ENCODE data around the gene AP2B1.
"Not testable (repeated sequence)": the region's sequence is repeated elsewhere in the genome, so short reads cannot be mapped to it uniquely, and the experiment has no call there.

The AP2B1 gene

DNA sequence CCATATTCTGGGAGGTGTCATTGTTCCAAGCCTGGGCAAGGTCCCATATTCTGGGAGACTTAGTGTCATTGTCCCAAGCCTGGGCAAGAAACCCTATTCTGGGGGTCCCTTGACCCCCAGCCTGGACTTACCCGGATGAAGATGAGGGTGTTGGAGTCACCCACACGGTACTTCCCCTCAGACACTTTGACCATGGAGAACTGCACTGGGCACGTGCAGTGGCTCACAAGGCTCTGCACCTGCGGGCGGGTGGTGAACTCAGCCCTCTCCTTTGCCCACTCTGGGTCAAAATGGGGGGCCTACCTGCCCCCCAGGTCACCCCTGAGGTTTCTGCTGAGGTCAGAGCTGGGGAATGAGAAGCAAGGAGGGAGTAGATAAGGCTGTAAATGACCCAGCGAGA is 161.9 kb downstream of the AP2B1 start:
- DNase-seq (ENCODE audit: low read depth), result no peak

DNA sequence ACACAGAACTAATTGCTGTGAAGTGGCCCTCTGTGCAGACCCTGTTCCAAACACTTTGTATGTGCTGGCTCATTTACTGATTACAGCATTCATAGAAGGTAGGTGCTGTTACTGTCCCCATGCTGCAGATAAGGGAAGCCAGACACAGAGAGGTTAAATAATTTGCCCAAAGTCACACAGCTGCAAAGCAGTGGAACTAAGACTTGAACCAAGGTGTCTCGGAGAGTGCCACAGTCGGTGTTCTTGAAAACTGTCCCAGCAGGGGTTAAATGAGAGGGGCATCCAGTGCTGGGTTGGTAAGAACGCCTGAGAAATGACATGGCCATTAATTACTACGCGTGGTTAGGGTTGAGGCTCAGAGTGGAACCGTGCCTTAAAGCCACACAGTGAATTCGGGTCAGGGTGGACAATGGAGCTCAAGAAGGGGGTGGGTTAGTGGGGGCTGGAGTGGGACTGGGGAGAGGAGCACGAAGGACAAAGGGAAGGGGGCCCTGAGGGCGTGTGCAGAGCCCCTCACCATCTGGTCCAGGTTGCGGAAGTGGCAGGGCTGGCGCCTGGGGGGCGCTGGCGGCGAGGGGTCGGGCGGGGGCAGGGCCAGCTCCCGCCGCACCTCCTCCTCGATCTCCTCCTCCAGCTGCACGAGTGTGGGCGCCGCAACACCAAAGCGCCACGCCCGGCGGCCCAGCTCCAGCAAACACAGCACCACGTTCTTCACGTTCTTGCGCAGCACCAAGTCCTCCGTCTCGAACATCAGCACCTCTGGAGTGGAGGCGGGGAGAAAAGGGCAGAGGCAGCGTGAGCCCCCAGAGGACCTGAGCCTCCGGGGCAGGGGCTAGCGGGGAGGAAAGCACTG is 162.7 kb downstream of the AP2B1 start:
- no peak for DNase-seq (ENCODE audit: low read depth)

DNA sequence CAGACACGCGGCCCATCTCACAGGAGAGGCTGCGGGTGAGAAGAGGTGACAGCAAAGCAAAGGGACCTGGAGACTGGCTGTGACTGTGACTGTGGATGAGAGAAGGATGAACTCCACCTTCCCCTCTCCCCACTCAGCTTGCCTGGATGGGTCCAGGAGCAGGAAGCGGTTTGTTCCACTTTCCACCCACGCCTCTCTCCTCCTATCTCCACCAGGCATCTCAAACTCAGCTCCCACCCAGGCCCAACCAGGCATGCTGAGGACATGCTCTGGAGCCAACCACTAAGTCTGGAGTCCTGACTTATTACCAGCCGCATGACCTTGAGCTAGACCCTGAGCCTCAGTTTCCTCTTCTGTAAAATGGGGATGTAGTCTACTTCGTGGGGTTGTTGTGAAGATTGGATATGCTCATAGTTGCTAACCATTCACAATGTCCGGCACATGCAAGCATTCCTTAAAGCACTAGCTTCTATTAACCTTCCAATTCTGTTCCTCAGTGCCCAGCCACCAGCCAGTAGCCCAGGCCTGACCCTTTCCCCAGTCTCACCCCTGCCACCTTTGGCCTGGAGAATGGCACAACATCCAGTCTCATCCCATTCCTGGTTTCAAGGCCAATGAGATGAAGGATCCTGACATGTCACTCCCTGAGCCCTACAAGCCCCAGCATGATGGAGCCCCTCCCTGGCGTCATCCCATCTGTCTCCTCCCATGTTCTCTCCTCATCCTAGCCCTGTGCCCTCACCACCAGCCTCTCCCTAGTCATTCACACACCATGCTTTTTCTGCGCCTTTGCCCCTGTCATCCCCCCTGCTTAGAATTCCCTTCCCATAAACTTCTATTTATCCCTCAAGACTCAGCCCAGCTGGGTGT is 163.6 kb downstream of the AP2B1 start:
- DNase-seq (ENCODE audit: low read depth), result no peak

DNA sequence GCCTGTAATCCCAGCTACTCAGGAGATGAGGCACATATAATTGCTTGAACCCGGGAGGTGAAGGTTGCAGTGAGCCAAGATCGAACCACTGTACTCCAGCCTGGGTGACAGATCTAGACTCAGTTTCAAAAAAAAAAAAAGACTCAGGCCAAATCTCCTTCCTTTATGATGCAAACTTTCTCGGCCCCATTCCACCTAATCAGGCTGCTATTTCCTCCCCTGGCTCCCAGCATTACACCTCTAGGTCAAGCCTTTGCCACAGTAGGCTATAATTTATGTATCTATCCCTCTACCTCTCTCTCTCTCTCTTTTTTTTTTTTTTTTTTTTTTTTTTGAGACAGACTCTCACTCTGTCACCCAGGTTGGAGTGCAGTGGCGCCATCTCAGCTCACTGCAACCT is 164.4 kb downstream of the AP2B1 start:
- DNase-seq (ENCODE audit: low read depth), result not testable (repeated sequence)

DNA sequence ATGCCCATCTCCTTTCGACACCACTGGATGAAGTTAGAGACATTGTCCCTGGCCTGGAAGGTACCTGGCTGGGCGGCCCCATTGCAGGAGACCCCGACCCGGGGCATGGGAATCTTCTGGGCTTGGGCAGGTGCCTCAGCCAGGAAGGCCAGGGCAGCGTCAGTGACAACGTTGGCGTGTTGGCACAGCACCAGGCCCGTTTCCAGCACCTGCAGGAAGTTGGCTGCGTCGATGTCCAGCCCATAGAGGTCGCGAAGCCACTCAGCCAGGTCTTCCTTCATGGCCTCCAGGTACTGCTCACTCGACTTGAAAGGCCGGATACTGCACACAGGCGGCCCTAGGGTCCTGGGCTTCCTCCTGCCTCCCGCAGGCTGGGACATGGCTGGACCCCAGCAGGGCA is 165.3 kb downstream of the AP2B1 start:
- DNase-seq (ENCODE audit: low read depth), result no peak

DNA sequence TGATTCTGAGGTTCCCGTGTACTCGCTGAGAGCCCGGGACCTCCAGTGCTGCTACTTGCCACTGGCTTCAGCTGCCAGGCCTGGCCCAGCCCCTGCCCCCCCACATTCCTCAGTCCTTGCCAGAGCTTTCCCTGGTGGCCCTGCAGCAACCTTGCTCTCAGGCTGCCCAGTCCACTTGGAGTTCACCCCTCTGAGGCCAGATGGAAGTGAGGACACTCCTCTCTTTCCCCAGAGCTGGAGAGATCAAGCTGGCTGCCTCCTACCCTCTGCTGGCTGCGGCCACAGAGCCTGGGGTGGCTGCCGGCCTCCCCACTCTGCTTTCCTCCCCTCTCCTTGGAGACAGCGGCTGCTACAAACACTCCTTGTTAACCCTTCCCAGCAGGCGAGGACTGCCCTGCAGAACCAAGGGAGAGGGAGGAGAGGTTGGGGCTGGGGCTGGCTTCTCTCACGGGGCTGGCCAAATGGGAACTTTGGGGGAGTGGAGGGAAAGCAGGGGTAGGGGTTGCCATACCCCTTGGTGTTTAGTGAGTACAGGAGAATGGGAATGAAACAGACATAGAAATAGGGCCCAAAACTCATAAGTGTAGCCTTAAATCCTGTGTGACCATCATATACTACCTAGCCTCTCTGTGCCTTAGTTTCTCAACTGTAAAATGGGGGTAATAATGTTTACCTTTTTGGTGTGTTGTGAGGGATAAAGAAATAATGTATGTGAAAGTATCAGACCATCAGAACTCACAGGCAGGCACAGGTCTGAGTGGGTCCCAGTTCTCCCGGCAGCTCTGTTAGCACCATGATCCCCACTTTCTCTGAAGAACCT is 166.0 kb downstream of the AP2B1 start, which contains the start of gene GAS2L2:
Gene GAS2L2, minus strand, starts transcription at position 295 of the 820 bp plus-strand sequence. CDS start 389 bp downstream, outside the sequence.
- DNase-seq (ENCODE audit: low read depth), result no peak

DNA sequence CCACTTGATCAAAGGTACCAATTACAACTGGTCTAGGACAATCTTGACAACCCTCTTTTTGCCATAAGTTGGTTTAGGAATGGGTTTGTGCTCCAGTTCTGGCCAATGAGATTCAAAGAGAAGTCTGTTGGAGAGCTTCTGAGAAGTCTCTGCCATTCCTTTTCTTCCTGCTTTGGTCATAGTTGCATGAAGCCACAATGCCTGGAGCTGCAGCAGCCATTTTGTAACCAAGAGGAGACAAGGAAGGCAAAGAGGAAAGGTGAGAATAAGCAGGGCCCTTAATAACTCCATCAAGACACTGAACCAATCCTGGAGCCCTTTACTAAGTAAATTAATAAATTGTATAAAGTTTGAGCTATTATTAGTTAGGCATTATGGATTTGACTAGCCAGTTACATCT is 170.1 kb downstream of the AP2B1 start:
- DNase-seq (ENCODE audit: low read depth), result no peak

DNA sequence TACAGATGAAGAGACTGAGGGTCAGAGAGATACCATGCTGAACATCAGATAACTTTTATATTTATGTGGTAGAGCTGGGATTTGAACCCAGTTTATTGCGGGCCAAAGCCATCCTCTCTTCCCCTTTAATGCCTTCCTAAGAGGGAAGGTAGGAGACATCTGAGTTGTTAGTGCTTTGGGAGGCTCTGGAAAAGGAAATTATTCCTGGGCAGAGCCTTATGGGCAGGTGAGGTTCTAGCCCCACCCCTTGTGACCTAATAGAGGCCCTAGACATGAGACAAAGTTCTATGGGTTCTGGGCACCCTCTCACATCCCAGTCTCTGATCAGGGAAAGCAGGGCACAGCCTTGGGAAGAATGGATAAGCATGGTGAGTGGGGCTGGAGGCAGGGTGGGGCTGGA is 173.5 kb downstream of the AP2B1 start, which contains the start of gene C17orf50:
Gene C17orf50, plus strand, starts transcription at position 301 of the 400 bp plus-strand sequence. Its CDS starts 55 bp downstream, at position 356.
- DNase-seq (ENCODE audit: low read depth), result no peak

DNA sequence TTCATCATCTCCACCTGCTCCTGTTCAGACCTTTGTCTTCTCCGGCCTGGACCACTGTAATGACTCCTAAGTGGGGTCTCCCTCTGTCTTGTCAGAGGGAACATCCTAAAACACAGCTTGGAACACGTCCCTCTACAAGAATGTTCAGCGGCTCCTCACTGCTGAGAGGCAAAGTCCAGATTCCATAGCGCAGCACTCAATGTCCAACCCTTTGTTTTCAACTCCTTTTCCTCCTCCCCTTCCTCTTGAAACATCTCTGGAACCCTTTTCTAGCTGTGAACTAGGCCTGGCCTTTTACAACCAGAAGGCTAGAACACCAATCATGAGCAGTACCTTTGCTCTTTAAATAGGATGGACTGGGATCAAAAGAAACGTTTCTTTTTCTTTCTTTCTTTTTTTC is 174.5 kb downstream of the AP2B1 start:
- no peak for DNase-seq (ENCODE audit: low read depth)

DNA sequence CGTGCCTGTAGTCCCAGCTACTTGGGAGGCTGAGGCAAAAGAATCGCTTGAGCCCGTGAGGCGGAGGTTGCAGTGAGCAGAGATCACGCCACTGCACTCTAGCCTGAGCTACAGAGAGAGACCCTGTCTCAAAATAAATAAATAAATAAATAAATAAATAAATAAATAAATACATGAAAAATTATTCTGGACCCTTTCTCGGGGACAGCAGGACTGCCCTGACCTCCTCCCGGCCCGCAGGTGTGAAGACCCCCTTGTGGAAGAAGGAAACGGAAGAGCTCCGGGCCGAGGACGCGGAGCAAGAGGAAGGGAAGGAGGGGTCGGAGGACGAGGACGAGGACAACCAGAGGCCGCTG is 176.6 kb downstream of the AP2B1 start:
- no peak for DNase-seq (ENCODE audit: low read depth)

DNA sequence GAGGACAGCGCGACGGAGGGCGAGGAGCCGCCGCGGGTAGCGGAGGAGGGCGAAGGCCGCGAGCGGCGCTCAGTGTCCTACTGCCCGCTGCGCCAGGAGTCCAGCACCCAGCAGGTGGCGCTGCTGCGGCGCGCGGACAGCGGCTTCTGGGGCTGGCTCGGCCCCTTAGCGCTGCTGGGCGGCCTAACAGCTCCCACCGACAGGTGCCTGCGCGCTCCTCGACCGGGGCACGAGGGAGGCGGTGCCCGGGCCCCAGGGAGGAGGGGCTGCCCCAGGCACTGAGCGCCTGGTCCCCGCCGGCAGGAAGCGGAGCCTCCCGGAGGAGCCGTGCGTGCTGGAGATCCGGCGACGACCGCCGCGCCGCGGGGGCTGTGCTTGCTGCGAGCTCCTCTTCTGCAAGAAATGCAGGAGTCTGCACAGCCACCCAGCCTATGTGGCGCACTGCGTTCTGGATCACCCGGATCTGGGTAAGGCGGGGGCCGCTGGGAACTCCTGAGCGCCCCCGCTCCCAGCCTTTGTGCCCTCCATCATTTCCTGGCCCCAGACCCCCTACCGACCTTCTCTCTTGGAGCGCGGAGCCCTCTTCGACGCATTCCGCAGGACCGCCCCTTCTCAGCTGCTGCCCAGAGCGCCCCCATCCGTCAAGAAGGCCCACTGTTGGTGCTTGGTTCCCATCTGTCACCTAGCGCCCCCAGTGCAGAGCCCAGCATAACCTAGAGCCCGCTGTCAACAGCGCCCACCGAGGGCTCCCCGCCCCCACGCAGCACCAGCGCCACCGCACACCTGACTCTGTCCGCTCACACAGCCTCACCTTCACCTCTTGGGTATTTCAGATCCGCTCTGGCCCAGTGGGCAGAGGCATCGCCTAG is 177.2 kb downstream of the AP2B1 start:
- peak; percentile 82 for DNase-seq (ENCODE audit: low read depth)

DNA sequence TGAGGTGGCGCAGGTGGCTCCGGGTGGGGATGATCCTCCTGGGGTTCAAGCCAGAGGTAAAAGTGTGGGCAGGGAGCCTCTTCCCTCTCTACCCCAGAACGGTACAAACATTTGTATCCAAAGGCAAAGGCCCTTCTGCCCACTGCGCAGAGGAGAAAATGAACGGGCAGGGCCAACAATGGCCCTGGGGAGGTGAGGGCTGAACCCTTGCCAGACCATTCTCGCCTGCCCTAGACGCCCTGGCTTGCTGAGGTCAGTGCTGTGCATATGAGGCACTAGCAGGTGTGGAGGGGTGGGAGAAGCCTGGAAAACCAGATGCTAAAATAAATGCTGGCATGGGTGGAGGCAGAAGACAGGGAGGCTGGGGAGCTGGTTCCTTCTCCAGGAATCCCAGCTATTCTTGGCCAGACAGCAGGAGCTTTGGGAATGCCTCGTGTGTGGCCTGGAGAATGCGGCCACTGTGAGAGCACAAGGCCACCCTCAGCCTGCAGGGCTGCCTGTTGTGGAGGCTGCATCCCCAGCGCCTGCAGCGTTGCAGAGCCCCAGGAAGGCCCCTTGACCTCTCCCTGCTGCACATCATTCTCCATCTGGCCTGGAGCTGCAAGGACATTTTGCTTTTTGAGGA is 178.1 kb downstream of the AP2B1 start:
- no peak for DNase-seq (ENCODE audit: low read depth)

DNA sequence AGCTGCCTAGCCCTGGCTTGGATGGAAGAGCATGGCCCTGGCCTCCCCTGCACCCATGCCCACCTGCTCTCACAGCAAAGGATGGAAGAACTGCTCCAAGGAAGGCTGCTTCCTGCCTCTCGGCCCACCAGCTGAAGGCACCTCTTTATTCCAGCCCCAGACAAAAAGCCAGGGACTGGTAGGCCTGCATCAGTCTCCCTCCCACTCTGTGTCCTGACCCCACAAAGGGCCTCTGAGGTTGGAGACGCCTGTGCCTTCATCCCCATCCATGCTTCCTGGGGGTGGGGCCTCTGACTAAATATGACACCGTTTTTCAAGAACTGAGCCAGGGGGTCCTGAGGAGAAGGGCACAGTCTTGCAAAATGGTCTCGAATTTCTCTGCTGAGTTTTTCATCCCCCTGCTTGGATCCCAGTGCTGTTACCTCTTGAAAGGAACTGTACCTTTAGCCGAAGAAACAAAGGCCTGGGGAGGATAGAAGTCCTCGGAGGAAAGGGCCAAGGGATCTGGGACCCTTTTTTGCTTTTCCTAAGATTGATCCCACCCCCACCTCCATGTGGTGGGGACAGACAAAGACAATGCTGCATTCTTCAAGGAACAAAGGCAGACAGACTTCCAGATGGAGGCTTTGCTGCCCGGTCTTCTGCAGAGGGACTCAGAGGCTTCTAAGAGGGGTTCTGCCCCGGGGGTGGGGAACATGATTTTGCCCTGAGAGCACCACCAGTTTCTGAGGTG is 178.8 kb downstream of the AP2B1 start:
- DNase-seq (ENCODE audit: low read depth), result no peak

DNA sequence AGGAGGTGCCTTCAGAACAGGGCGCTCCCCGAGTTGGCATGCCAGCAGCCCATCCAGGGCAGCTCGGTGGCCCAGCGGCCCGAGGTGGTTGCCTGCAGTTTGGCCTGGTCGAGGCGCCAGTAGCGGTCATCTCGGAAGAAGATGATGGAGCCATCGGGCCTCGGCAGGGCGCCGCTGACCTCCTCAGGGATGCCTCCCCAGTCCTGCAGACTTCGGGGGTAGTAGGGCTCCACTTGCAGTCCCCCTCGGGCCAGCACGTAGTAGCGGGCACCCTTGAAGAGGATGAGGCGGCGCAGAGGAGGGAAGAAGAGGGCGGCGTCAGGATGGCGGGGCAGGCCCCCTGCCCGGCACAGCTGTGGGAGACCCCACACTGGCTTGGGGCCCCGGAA is 179.4 kb downstream of the AP2B1 start:
- DNase-seq (ENCODE audit: low read depth), result no peak

DNA sequence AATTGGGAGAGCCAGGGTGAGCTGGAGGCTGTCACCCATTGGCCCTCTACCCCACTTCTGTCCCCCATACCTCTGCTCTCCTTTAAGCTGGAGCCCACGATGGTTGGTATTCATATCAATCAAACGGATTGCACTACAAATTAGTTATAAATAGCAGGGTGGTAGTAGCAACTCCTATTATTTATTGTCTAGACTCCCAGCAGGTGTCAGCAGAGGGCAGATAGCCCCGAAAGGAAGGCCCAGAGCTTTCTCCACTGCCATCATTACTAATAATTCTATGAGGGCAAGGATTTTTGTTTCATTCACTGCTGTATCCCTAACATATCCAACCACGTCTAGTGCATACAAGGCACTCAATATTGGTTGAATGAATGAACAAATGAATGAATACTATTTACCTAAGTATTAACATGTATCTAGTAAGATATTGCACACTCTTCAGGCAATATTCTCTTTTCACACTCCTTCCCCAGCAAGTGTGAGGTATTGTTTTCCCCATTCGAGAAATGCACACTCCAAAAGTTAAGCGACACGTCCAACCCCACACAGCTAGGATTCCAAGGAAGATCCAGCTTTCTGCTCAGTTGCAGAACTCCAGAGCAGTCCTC is 179.9 kb downstream of the AP2B1 start:
- DNase-seq (ENCODE audit: low read depth), result no peak

DNA sequence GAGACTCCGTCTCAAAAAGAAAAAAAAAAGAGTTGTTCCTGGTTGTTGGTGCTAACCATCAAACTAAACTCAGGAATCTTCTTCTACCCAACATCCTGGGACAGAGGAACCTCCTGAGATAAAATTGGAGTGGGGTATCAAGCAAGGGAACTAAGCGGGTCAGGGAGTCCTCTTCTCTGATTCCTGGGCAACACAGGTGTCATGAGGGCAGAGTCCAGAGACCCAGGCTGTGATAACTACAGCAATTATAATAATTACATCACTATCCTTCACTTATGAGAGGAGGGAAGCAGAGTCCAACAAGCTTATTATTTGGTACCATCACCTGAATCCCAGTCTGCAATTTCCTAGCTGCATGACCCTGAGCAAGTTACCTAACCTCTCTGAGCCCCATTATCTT is 181.7 kb downstream of the AP2B1 start:
- DNase-seq (ENCODE audit: low read depth), result no peak

DNA sequence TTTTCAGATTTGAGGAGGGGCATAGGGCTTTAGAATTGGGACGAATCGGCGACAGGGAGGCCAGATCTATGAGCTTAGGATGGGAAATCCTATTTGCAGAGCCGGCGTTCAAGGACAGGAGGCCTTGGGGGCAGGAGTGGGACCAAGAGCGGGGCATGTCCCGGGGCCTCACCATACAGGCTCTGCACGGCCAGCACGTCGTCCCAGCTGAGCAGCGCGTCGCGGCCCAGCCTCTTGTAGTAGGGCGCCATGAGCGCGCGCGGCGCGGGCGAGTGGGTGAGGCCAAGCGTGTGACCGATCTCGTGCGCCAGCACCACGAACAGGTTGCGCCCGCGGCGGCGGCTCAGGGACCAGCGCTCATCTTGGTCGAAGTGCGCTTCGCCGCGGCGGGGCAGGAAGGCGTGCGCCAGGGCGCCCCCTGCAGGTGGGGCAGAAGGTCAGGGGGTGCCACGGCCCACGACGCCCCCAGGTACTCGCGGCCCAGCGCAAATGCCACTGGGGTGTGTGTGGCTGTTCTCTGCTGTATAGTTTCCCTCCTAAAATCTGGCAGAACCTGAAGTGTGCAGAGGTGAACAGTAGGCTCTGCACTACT is 182.9 kb downstream of the AP2B1 start:
- no peak for DNase-seq (ENCODE audit: low read depth)

DNA sequence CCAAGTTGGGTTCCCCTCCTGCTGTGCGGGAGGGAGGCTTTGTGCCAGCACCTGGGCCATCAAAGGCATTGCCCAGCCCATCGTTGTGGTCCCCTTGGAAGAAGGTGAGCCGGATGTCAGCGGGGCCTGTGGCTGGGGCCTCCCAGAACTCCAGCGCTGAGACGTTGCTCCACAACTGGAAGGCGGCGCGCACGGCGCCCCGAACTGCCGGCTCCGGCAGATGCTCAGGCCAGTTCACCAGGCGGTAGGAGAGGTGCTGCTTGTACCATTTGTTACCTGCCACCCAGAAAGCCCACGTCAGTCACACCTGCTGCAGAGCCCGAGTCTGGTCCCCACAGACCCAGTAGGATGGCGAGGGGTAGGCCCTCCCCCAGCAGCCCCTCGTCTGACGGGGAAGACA is 186.0 kb downstream of the AP2B1 start:
- no peak for DNase-seq (ENCODE audit: low read depth)
